GDM1 (cell line): ENCODE measurements around the gene ERMAP.
A peak's percentile ranks its signal among the peaks of the same experiment; 100 is the strongest.
"Not testable (repeated sequence)": the region's sequence is repeated elsewhere in the genome, so short reads cannot be mapped to it uniquely, and the experiment has no call there.

Experiments
- DNase-seq: peaks from one replicate; lab custom pipeline; 2025; lab: John Stamatoyannopoulos, UW

Gene ERMAP

GRCh38 chr1:42845866-42846256 is 28.9 kb downstream of the ERMAP start:
- no peak for DNase-seq

DNA sequence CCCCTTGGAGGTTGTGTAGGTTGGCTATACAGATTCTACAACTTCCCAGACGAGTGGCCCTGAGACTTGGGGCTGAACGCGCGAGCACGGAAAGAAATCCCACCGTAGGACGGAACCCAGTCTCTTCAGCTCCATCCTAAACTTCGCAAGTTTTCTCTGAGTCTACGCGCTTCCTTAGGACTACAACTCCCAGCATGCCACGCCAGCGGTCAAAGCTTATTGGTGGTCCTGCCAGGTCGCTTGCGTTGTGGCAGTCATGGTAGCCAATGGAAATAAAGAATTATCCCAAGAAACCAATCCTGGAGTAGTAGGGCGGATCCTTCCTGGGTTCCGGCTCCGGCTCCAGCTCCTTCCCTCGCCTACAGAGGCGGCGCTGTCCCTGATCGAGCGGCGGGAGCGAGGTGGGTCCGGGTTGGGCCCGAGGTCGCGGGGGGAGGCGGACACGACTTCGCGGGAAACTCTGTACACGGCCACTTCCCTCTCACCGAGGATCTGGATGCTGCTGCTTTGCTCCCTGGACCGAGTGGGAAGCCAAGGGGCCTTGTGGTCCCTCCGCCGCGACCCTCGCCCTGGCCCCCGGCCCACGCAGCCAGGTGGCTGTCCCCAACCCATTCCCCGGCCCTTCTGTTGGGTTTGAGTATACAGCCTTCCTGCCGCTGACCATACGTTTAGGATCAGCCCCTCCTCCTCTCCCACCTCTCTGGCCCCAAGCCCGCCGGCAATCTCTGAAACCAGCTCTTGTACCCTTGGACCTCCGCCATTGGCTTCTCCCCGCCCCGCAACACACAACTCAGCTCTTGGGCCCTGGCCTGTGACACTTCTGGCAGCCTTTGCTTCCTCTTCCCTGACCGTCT is 29.6 kb downstream of the ERMAP start, which contains the start of gene ZNF691:
TSS of gene ZNF691 (plus strand) at position 357 of the 854 bp plus-strand sequence. CDS start 3,046 bp downstream, outside the sequence.
- peak; percentile 93 for DNase-seq

- no peak for DNase-seq
Observed at GRCh38 chr1:42847111-42847595, 30.2 kb downstream of the ERMAP start.

GRCh38 chr1:42847721-42848460 is 31.0 kb downstream of the ERMAP start:
- no peak for DNase-seq

DNA sequence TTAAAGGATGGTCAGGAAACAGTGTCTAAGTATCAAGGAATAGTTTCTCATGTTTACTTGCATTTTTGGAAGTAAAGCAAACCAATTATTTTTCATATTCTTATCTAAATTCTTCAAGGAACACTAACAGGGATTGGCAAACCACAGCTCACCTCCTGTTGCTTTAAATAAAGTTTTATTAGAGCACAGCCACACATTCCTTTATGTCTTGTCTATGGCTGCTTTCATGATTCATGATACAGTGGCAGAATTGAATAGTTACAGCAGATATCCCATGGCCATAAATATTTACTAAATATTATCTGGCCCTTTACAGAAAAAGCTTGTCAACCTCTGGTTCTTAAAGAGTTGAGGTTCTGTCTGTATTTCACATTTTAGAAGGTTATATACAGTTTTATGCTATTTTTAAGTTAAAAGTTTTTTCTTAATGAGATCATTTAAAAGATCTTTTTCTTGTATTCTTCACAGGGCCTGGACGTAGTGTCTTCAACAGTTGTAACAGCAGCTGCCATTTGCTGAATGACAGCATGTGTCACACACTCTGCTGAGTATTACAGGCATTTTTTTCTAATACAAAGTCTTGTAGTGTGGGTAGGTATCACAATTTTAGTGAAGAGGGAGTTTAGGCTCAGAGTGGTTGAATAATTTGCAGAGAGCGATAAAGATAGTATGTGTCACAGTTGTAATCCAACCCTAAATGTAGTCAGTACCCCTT is 32.1 kb downstream of the ERMAP start:
- DNase-seq: no peak

DNA sequence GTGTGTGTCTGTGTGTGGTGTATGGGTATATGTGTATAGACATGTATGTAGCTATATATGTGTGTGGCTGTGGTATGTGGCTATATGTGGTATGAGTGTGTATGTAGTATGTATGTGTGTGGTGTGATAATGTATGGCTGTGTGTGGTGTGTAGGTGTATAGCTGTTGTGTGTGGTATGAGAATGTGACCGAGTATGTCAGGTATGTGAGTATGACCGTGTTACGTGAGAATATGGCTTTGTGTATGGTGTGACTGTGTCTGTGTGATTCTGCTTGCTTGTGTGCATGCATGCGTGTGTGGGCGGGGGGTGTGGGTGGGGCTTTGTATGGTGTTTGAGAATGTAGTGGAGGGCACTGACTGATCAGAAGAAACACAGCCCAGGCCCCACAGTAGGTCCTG is 33.0 kb downstream of the ERMAP start:
- no peak for DNase-seq

GRCh38 chr1:42851420-42851819 is 34.5 kb downstream of the ERMAP start:
- no peak for DNase-seq

DNA sequence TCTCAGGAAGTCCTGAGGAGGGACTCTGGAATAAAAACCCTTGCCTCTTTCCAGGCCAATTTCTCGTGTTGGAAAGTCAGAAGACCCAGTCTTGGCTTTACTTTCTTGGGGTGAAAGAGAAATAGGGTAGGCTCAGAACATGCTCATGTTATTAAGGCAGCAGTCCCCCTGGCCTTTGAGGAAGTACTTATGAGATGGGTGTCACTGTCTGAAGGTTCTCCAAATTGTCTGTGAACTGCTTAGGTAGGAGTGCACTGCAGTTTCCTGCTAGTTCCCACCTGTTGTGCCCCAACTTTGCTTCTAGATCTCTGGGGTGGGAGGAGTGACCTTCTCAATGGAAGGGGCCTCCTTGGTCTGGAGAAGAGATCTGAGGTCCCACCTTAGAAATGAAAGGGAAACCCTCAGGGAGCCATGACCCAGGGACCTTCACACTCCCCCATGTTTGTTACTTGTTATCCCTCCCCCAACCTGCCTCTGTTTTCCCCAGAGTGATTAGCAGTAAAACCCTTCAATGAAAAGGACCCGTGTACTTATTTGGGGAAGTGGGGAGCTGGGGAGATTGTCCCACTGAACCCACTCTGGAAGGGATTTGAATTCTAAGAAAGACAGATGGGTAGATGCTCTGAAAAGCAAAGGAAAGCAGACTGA is 35.2 kb downstream of the ERMAP start:
- DNase-seq: no peak

GRCh38 chr1:42852608-42852980 is 35.7 kb downstream of the ERMAP start:
- no peak for DNase-seq

GRCh38 chr1:42853116-42853884 is 36.4 kb downstream of the ERMAP start:
- DNase-seq: no peak

DNA sequence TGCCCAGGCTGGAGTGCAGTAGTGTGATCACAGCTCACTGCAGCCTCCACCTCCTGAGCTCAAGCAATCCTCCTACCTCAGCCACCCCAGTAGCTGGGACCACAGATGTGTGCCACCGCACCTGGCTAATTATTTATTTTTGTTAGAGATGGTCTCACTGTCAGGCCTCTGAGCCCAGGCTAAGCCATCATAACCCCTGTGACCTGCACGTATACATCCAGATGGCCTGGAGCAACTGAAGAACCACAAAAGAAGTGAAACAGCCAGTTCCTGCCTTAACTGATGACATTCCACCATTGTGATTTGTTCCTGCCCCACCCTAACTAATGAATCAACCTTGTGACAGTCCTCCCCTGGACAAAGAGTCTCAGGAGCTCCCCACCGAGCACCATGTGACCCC is 39.6 kb downstream of the ERMAP start:
- DNase-seq: not testable (repeated sequence)

- not testable (repeated sequence) for DNase-seq
Observed at GRCh38 chr1:42859366-42859765, 42.4 kb downstream of the ERMAP start.

DNA sequence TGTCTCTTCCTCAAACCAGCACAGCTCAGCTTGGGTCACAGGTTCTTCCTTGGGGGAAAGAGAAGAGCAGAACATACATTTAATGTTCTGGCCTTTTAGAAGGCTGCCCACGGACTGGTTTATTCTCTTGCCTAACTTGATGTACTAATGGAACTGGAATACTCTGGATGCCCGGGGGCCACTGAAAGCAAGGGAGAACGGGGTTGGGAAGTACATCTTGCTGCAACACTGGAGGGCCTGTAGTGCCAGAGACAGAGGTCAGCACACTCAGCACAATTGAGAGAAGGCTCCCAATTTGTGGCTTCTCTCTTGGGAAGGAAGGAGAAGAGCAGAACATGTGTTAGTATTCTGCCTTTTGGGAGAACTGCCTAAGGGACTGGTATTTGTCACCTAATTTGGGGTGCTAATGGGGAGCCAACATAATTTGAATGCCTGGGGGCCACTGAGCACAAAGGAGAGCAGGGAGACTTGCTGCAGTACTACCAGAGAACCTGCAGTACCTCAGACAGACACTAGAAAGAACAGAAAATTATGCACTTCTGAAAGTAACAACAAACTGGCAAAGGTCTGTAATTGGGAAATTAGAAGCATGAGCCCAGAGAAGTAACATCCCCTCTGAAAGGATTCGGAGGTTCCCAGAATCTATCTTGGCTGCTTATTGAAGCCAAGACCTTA is 43.6 kb downstream of the ERMAP start:
- no peak for DNase-seq

GRCh38 chr1:42861014-42861399 is 44.1 kb downstream of the ERMAP start:
- no peak for DNase-seq

DNA sequence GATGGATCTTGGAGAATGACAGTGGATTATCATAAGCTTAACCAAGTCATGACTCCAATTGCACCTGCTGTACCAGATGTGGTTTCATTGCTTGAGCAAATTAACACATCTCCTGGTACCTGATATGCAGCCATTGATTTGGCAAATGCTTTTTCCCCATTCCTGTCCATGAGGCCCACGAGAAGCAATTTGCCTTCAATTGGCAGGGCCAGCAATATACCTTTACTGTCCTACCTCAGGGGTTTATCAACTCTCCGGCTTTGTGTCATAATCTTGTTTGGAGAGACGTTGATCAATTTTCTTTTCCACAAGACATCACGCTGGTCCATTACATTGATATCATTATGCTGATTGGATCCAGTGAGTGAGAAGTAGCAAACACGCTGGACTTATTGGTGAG is 49.6 kb downstream of the ERMAP start:
- no peak for DNase-seq

DNA sequence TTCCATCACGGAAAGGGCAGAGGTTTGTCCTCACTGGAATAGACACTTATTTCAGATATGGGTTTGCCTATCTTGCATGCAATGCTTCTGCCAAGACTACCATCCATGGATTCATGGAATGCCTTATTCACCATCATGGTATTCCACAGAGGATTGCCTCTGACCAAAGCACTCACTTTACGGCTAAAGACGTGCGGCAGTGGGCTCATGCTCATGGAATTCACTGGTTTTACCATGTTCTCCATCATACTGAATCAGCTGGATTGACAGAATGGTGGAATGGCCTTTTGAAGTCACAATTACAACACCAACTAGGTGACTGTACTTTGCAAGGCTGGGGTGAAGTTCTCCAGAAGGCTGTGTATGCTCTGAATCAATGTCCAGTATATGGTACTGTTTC is 51.5 kb downstream of the ERMAP start:
- DNase-seq: not testable (repeated sequence)

GRCh38 chr1:42869254-42869653 is 52.3 kb downstream of the ERMAP start:
- not testable (repeated sequence) for DNase-seq

- DNase-seq: not testable (repeated sequence)
Observed at GRCh38 chr1:42869751-42870150, 52.8 kb downstream of the ERMAP start.

DNA sequence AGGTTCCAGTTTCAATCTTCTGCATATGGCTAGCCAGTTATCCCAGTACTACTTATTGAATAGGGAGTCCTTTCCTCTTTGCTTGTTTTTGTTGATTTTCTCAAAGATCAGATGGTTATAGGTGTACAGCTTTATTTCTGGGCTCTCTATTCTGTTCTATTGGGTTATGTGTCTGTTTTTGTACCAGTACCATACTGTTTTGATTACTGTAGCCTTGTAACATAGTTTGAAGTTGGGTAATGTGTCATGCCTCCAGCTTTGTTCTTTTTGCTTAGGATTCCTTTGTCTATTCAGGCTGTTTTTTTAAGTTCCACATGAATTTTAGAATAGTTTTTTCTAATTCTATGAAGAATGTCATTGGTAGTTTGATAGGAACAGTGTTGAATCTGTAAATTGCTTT is 56.2 kb downstream of the ERMAP start:
- not testable (repeated sequence) for DNase-seq

DNA sequence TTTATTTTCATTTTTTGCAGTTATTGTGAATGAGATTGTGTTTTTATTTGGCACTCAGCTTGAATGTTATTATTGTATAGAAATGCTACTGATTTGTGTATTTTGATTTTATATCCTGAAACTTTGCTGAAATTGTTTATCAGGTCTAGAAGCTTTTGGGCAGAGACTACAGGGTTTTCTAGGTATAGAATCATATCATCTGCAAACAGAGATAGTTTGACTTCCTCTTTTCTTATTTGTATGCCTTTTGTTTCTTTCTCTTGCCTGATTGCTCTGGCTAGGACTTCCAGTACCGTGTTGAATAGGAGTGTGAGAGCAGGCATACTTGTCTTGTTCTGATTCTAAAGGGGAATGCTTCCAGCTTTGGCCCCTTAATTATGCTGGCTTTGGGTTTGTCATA is 56.7 kb downstream of the ERMAP start:
- no peak for DNase-seq

- no peak for DNase-seq
Observed at GRCh38 chr1:42876009-42876408, 59.1 kb downstream of the ERMAP start.
